H1 (cell line): Measurements from ENCODE around the gene HP1BP3. TPM values are rescaled to one million over a fixed set of nuclear protein-coding genes. Genes with fewer than 3 reads are reported as not detected.

Source experiments
- CBX8 ChIP-seq: fragments of 300-800, 300-1000 bp; sonication (generic); IDR thresholded peaks from 2 replicates; pipeline ENCODE4 v1.7.1; 2016; ENCODE audit warnings: low read depth, low read length, borderline replicate concordance
- CHD1 ChIP-seq: IDR thresholded peaks from 2 replicates; pipeline ENCODE4 v1.6.1; 2012; ENCODE audit warnings: low read depth, low read length, improper control_type of control experiment
- CTBP2 ChIP-seq: IDR thresholded peaks from 2 replicates; pipeline ENCODE4 v1.7.0; 2011; ENCODE audit warnings: borderline replicate concordance, mild to moderate bottlenecking, moderate library complexity, mixed read lengths, low read length; ENCODE audit not compliant: insufficient read depth, insufficient read length
- GABPA ChIP-seq: IDR thresholded peaks from 2 replicates; pipeline ENCODE4 v1.6.1; 2011; ENCODE audit warnings: mild to moderate bottlenecking, low read length, moderate library complexity, borderline replicate concordance; ENCODE audit not compliant: insufficient read depth
- PHF8 ChIP-seq: fragments of 200-600 bp; sonication (generic); conservative IDR thresholded peaks from 2 replicates; pipeline ENCODE4 v1.7.1; 2012; ENCODE audit warnings: low read depth, mild to moderate bottlenecking, inconsistent platforms, low read length, moderate library complexity
- TAF7 ChIP-seq: optimal IDR thresholded peaks from 2 replicates; pipeline ENCODE3; 2011; ENCODE audit warnings: low read depth, mild to moderate bottlenecking, inconsistent platforms, low read length, moderate library complexity, borderline replicate concordance
- TBP ChIP-seq: IDR thresholded peaks from 2 replicates; pipeline ENCODE4 v1.6.1; 2011; ENCODE audit warnings: low read depth, low read length, improper control_type of control experiment
- polyA plus RNA-seq, 7 experiments: library from polyadenylated mRNA; depleted of rRNA in 3 of 7; stranded (reverse) in 5 of 7; unstranded in 2 of 7; fragments of >200 nt in 5 of 7; fragments of 200-250 nt in 2 of 7; gene quantifications; 1 replicate in 5 of 7; 2 replicates in 1 of 7; 4 replicates in 1 of 7; pipeline versions ENCODE4 v1.2.1 to v1.2.3, GENCODE V29; 2011 to 2013; ENCODE audit warnings: missing spikeins in 2 of 7, mixed read lengths in 2 of 7
- total RNA-seq: library from RNA; stranded (reverse); fragmentation: NEBNext Ultra II Directional; extraction: Animal tissue kit (Norgen Biotek cat#: 25700); gene quantifications from 2 replicates; pipeline ENCODE4 v1.2.1, GENCODE V29; 2021
- TF ChIP-seq, protein P1 (sequence below): fragments of 300-600 bp; sonication (generic); IDR thresholded peaks from 2 replicates; pipeline ENCODE4 v1.7.1; 2012; ENCODE audit warnings: low read length, moderate library complexity, mild to moderate bottlenecking, inconsistent platforms; ENCODE audit not compliant: insufficient replicate concordance
- TF ChIP-seq, protein P2 (sequence below): IDR thresholded peaks from 2 replicates; pipeline ENCODE4 v1.6.1; 2011; ENCODE audit warnings: low read length, improper control_type of control experiment

HP1BP3 gene
- total and polyA plus RNA-seq, 2 of the 8 experiments (the other 6 are each of a cell fraction or from before 2014, with no cell fraction given): 47.4 to 125 TPM

DNA sequence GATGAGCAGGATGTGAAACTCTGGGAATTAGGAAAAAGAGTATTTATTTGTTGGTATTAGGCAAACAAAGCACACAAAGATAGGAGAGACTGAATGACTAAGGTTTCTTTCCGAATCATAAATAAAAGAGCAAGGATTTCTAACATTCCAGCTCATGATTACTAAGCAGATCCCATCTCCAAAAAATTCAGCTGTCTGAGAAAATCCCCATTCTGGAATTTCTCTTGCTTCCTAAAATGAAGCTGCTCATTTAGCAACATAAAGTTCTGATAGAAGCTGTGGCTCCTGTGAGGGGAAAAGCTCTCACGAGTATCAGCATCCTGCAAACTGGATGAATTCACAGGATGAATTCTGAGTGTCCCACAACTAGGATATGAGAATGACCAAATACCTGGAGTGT lies 47.9 kb downstream of the HP1BP3 start (continued):
- TF ChIP-seq, protein P1, sequence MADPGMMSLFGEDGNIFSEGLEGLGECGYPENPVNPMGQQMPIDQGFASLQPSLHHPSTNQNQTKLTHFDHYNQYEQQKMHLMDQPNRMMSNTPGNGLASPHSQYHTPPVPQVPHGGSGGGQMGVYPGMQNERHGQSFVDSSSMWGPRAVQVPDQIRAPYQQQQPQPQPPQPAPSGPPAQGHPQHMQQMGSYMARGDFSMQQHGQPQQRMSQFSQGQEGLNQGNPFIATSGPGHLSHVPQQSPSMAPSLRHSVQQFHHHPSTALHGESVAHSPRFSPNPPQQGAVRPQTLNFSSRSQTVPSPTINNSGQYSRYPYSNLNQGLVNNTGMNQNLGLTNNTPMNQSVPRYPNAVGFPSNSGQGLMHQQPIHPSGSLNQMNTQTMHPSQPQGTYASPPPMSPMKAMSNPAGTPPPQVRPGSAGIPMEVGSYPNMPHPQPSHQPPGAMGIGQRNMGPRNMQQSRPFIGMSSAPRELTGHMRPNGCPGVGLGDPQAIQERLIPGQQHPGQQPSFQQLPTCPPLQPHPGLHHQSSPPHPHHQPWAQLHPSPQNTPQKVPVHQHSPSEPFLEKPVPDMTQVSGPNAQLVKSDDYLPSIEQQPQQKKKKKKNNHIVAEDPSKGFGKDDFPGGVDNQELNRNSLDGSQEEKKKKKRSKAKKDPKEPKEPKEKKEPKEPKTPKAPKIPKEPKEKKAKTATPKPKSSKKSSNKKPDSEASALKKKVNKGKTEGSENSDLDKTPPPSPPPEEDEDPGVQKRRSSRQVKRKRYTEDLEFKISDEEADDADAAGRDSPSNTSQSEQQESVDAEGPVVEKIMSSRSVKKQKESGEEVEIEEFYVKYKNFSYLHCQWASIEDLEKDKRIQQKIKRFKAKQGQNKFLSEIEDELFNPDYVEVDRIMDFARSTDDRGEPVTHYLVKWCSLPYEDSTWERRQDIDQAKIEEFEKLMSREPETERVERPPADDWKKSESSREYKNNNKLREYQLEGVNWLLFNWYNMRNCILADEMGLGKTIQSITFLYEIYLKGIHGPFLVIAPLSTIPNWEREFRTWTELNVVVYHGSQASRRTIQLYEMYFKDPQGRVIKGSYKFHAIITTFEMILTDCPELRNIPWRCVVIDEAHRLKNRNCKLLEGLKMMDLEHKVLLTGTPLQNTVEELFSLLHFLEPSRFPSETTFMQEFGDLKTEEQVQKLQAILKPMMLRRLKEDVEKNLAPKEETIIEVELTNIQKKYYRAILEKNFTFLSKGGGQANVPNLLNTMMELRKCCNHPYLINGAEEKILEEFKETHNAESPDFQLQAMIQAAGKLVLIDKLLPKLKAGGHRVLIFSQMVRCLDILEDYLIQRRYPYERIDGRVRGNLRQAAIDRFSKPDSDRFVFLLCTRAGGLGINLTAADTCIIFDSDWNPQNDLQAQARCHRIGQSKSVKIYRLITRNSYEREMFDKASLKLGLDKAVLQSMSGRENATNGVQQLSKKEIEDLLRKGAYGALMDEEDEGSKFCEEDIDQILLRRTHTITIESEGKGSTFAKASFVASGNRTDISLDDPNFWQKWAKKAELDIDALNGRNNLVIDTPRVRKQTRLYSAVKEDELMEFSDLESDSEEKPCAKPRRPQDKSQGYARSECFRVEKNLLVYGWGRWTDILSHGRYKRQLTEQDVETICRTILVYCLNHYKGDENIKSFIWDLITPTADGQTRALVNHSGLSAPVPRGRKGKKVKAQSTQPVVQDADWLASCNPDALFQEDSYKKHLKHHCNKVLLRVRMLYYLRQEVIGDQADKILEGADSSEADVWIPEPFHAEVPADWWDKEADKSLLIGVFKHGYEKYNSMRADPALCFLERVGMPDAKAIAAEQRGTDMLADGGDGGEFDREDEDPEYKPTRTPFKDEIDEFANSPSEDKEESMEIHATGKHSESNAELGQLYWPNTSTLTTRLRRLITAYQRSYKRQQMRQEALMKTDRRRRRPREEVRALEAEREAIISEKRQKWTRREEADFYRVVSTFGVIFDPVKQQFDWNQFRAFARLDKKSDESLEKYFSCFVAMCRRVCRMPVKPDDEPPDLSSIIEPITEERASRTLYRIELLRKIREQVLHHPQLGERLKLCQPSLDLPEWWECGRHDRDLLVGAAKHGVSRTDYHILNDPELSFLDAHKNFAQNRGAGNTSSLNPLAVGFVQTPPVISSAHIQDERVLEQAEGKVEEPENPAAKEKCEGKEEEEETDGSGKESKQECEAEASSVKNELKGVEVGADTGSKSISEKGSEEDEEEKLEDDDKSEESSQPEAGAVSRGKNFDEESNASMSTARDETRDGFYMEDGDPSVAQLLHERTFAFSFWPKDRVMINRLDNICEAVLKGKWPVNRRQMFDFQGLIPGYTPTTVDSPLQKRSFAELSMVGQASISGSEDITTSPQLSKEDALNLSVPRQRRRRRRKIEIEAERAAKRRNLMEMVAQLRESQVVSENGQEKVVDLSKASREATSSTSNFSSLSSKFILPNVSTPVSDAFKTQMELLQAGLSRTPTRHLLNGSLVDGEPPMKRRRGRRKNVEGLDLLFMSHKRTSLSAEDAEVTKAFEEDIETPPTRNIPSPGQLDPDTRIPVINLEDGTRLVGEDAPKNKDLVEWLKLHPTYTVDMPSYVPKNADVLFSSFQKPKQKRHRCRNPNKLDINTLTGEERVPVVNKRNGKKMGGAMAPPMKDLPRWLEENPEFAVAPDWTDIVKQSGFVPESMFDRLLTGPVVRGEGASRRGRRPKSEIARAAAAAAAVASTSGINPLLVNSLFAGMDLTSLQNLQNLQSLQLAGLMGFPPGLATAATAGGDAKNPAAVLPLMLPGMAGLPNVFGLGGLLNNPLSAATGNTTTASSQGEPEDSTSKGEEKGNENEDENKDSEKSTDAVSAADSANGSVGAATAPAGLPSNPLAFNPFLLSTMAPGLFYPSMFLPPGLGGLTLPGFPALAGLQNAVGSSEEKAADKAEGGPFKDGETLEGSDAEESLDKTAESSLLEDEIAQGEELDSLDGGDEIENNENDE: no peak
- TF ChIP-seq CTBP2: no peak
- TF ChIP-seq, protein P2, sequence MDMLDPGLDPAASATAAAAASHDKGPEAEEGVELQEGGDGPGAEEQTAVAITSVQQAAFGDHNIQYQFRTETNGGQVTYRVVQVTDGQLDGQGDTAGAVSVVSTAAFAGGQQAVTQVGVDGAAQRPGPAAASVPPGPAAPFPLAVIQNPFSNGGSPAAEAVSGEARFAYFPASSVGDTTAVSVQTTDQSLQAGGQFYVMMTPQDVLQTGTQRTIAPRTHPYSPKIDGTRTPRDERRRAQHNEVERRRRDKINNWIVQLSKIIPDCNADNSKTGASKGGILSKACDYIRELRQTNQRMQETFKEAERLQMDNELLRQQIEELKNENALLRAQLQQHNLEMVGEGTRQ: no peak
- TF ChIP-seq GABPA: no peak
- no peak for TF ChIP-seq TBP
- no peak for TF ChIP-seq TAF7
- TF ChIP-seq CBX8: no peak
- TF ChIP-seq PHF8: no peak
- TF ChIP-seq CHD1: no peak
